ENCODE results near the gene RTRAF.

RTRAF gene

DNA sequence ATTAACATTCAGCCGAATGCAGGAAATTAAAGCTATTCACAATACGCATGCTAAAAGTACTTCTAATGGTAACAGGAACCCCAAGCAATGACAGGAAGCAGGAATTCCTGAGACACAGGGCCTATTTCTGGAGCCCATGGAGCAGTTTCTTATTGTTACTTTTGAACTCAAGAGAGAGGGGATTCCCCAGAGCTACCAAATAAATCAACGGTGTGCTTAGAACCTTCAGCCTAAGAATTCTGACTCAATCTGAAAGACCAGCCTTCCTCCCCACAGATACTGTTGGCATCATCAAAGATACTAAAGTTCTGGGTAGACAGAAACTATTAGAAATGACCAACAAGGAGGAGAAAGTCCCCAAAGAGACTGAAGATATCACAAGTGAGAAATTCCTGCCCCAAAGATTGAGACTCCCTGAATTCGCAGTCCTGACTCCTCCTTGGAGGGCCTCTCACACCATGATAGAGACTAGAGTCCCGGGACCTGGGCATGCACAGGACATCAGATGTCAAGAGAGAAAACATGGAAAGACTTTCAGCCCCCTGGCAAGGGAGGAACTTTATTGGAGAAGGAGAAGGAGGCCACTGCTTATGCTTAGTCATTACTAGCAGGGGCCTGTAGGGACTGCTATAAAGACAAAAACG, 32.7 kb downstream of the RTRAF start:
- DNase-seq = no peak

DNA sequence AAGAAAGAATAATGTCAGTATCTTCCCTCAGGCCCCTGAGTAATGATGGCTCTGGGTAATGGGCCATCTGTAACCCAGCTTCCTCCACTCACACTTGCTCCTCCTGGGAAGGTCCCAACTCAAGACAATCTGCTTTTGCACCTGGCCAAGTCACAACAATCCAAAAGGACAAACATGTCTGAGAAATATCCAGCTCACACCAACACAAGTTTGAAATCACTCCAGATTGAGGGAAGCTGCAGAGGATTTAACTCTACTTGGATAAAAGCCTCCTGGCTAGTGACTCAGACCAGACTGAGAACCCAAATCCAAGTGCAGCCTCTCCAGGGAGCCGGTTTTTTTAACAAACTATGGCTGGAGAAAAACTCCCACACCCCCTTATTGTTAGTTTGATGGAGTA, 34.2 kb downstream of the RTRAF start:
- DNase-seq = no peak

DNA sequence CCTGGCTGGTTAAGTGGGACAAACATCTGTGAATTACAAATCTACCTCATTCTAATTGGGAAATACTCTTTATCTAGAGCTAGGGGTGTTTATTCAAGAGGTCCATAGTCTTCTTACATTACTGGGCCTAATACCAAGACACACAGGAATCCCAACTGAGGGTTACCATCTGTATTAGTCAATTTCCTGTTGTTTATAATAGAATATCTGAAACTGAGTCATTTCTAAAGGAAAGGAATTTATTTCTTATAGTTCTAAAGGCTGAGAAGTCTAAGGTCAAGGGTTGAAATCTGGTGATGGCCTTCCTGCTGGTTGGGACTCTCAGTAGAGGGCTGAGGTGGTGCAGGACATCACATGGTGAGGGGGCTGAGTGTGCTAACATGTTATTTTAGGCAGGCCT, 36.0 kb downstream of the RTRAF start:
- DNase-seq = no peak

DNA sequence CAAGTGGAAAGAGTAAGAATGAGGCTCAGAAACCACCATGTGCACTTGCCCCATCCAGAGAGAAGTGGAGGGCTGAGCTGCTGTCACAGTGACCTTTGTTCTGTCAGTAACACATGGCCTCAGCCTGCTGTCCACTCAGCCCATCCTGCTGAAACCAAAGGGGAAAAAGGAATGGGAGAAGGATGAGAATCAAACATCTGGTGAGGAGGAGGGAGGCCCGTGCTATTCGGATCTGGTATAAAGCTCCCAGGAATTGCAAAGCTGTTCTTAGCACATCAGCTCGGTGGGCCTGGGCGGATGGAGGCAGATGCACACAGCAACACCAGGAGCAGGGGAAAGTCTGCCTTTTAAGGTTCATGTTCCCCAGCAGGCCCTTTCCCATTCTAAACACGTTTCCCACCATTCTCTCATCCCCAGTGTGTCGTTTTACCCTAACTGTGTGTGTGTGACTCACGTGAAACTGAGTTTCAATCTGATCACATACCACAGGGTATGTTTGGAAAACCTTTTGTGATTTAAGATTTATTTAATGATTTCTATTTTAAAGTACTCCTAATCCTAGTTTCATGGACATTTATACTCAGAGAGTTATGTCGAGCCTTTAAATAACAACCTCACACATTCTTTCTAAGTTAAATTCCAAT, 36.8 kb downstream of the RTRAF start:
- no peak for DNase-seq

DNA sequence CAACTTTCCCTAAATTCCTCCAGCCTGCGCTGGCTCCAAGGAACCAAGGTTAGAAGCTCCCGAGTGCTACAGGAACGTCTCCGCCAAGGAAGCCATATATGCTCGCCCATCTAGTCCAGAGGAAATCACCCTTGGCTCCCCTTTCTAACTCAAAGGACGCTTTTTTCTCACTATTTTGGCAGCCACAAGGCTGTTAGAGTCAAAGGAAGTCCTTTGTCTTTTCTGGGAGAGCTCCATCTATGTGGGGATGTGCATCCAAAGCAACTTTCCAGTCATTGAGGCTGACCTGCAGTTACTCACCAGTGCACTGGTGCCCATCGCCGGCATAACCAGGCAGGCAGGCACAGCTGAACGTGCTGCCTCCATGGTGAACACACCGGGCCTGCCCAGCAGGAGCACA, 37.6 kb downstream of the RTRAF start:
- DNase-seq = no peak

DNA sequence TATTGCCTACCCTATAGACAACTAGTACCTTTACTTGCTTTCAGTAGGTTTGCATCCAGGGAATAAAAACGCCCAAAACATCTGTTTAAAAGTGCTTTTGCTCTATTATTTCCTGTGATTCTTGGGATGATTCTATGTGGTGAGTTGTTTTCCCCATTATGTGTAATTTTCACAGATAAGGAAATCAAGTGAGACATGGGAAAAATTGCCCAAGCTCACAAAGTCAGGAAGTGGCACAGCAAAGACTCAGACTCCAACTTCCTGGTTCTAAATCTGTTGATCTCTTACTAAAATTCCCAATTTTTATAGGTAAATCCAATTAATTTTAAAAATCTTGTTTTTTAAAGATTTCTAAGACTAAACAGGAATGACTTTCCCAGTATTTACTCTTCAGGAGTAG, 40.5 kb downstream of the RTRAF start:
- DNase-seq = no peak

DNA sequence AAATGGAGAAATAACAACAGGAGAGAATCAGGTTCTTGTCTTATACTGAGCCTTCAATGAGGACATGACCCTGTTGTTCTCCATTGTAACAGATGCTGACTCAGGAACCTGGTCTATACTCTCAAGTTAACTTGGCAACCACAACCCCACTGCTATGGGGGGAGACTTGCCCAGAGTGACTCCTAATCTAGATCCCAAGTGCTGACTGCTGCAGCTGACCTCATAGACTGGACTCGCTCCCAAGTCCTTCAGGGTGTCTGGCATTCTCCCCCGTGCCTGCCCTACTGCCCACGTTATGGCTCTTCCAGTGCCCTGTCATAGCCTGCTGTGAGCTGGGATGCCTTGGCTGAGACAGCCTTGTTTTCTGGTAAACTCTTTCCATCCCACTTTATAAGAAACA, 42.4 kb downstream of the RTRAF start:
- no peak for DNase-seq

DNA sequence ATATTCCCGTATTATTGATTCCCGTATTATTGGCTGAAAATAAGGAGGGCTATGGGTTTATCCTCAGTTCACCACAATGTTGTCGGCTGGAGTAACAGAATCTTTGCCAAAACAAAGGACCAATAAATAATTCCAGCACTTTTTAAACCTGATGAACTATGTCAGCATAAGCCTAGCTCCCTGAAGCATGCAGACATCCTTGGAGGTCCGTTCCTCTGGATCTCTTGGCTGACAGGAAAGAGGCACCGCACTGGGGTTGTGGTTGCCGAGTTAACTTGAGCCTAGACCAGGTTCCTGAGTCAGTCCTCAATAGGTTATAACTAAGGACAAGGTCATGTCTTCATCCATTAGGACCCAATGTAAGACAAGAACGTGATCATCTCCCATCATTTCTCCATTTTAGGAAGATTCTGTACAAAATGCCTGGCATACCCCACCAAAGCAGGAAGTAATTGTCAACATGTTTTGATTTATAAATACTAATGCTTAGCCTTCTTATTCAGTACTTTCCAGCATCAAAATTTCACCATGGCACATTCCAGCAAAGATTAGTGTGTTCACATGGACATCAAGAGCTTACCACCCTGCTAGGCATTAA, 43.0 kb downstream of the RTRAF start:
- no peak for DNase-seq

DNA sequence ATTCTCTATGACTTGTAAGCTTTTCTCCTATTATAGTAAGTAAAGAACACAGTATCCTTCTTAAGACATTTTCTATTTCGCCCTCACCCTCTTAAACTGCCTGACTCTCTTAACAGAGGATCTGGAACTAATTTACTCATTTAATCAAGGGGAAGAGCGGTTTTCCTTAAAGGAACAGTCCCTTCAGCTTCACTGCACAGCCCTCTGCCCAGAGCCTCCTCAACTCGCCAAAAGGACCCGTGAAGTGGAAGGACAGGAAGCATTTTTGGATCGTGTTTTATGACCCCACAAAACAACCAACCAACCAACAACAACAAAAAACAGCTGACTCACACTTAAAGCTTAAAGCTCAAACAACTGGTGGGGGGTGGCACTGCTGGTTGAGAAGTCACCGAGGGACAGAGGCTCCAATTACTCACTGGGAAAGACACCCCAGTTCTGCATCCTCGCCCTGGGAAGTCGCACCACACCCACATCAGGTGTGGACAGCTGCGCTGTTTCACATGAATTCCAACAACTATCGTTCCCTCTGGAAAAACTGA, 43.8 kb downstream of the RTRAF start:
- DNase-seq = no peak

DNA sequence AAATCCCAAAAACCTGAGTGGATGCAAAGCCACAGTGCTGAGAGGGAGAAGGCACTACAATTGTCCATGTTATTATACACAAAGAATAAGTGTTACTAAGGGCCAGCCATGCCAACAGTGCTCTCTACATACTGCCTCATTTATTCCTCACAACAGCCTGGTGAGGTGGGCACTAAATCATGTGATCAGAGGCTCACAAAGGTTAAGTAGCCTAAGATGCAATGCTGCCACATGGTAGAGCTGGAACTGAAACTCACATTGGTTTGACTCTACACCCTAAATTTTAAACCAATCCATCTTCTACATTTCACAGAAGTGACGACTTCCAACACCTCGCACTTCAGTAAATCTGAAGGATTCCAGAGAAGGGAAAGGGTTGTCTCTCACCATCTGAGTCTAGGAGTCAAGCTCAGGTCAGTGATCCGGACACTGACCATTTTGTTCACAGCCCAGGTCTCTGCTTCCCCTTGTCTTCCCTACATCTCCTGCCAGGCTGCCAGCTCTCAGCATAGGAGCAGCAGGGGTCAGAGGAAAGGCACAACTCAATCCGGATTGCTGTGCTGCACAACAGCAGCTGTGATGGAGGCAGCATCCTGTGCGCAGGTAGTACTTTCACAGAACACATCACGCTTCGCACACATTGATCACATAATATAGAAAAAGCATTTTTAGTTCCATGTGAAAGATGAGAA, 49.9 kb downstream of the RTRAF start:
- no peak for DNase-seq

DNA sequence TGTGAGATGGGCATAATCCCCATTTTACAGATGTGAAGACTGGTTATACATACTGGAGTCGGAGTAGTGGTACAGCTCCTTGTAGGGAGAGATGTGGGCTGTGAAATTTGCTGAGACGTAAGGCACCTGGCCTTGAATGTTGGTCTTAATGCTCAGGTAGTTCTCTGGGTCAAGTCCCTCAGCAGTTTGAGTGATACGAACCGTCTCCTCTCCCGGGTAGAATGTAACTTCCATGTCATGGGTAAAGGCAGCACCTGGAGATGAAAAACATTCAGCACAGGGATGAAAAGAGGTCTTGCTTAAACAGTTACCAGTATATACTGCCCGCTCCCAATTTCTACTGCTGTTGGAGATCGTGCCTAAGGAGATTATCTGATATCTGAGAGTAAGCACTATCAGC, 51.3 kb downstream of the RTRAF start:
- no peak for DNase-seq

DNA sequence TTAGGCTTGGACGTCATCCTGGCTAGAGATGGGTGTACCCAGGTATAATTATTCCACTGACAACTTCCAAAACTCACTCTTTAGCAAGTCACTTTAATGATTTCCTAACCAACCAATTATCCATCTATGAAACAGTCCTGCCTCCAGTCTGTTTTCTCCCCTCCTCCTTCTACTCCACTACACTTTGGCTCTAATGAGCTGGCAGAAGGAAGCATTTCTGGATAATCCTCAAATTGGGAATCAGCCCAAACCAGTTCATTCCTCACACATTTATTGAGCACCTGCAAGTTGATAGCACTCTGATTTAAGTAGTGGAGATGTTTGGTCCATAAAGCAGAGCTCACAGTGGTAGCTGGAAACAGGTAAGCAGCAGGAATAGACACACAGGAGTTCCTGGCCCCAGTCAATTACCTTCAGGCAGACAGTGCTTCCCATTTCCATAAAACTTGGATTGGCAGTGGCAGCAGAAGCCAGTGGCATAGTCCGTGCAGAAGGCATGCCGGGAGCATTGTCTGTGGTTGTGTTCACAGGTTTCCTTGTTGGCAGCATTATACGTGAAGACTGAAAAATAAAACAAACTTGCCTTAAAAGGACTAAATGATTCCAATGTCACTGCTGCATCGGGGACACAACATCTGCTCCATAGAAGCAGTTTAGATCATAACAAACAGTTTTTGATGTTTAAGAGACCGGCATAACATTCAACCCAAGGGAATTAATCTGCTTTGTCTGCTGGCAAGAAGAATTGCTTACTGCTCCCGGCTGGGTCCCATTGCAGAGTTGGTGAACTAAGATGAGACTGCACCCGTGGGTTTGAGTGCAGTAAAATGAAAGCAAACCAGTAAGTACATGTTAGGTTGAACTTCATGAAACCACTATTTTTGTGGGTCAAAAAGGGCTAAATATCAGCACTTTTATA, 53.3 kb downstream of the RTRAF start:
- no peak for DNase-seq

DNA sequence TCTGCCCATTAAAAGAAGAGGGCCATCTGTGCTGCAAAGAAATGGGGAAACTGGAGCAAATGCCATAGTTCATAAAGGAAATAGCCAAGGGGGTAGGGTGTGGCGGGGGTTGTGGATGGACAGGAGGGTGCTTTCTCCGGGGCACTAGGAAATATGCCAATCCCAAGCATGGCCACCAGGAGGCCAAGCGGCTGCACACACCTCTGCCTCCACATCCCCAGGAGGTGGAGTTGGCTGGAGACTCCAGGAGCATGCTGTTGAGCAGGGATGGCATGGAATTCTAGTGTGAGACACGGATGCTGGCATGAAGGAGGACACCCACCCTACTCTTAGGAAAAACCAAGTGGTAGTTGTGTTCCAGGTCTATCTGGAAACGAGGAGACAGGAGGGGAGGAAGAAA, 54.3 kb downstream of the RTRAF start:
- peak in 1 of 4 experiments; percentile 13 for DNase-seq

DNA sequence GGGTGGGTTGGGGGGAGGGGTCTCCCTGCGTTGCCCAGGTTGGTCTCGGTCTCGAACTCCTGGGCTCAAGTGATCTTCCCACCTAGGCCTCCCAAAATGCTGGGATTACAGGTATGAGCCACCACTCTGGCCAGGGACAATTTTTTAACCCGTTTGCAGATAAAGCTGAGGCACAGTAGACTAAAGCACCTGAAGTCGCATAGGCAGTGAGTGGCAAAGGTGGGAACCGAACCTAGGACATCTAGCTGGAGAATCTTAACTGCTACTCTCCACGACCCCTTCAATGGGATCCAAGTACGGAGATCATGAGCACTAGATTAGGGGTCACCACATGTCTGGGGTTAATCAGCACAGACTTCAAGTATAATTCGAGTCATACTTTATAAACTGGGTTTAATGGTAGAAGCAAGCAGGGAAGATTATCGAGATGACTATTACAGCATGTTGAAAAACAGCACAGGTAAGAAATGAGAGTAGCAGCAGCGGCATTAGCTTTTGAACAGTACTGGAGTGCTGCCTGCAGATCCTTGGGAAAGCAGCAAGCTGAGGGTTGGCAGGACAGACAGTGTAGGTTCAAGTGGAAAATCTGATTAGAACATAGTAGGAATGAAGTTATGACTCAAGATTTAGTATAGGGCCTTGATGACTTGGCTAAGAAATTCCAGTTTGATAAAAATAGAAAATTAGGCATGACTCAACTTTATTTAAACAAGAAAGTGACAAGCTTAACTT, 55.6 kb downstream of the RTRAF start:
- DNase-seq = no peak

DNA sequence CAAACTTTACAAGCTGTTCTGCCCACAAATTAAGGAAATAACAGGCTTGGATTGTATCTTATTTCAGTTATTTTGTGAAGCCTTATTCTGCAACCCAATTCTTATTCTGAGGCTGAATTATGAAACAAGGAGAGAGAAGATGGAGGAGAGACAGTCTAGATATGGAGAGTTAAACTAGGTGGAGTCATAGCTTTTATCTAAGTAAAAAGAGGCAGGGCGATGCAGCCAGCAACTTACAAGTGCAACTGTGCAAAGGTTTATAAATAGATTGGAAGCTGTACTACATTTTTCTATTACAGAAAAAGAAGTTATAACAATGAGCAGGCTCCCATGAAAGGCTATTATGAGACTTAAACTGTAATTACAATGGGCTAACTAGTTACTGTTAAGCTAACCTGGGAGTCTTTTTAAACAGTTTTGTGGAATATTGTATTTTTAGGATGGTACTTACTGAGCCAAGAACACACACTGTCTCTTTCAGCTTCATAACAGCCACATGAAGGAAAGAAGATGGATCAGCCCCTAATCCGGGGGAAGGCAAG, 57.1 kb downstream of the RTRAF start:
- DNase-seq = no peak

DNA sequence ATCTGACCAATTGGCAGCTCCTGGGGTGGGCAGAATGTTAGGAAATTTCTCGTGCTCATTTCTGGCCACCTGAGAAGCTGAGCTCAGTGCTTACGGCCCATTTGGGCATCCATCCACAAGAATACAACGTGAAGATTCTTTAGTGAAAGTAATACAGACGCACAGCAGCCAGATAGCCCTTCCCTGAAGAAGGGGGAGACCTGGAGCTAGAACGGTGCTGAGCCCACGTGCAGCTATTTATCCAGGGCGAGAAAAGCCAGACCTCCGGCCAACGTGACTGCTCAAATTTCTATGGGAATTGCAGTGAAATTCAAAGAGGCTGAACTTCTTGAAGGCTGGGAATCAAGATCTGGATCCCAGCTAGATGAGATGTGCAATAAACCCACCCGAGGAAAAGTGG, 58.8 kb downstream of the RTRAF start:
- DNase-seq = no peak

DNA sequence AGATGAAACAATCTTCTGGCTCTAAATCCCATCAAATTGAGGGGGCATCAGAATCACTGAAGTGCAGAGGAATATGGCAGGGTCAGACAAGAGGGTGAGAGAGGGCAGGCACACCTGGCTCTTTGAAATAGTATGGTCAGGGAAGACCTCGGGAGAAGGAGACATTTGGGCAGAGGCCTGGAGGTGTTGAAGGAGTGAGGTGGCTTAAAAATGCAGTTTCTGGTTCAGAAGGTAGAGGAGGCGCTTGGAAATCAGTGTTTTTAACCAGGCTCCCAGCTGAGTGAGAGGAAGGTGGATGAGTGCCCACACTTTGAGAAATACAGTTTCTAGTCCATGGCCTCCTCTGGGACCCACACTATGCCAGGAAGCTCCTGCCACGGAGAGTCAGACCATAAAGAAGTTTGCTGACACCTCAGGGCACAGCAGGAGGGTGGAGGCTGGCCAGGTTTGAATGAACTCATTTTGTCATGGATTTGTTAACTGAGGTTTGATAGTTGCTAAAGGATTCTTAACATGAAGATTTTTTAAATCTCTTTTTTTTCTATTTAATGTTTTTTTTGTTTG, 59.4 kb downstream of the RTRAF start:
- DNase-seq = no peak

DNA sequence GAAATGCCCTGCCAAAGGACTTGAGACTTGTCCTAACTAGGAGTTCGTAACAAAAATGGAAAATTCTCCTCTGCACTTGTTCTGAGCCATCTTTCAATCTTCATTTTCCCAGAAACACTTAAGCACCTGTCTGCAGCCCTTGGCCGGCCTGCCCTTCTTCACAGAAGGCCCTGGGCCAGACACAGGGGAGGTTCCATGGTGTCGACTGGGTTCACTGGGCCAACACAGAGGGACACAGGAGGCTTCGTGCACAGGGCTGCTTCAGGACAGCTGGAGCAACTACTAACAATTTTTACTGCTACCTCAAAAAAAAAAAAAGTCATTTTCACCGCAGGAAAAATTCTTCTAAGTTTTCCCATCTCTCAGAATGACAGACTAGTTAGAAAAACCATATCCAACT, 59.9 kb downstream of the RTRAF start:
- DNase-seq = no peak

DNA sequence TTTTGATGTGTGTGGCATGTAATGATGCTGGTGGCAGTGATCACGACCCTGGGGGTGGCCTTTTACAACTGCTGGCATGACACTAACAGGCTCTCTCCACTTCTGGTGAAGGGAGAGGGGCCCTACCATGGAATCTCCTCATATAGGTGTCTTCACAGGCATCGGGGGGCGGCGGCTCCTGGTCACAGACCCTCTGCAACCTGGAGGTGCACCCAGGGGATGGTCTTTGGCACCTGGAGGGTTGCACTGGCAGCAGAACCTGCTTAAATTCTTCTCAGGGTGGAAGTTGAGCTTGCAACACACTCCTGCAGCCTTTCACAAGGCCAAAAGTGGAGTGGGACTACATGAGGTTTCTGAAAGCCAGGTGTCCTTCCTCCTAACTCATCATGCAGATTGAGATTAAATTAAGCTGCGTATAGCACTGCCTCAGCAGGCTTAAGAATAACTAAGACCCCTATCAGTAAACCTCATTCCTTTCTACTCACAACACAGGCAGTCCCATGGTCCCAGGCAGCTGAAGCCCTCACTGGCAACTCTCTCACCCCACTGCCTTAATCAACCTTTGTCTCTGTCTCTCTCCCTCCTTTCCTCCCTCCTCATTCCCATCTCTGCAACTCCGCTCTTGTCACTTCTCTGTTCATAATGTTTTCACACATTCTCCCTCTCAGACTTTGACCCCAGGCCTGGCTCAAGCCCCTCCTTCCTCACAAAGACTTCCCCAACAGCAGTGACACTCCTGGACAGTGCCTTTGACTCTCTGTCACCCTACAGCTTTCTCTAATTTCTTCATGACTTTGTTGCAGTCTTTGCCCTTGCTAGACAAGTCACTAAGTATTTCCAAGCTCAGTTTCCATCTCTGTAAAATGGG, 60.6 kb downstream of the RTRAF start:
- no peak for DNase-seq

DNA sequence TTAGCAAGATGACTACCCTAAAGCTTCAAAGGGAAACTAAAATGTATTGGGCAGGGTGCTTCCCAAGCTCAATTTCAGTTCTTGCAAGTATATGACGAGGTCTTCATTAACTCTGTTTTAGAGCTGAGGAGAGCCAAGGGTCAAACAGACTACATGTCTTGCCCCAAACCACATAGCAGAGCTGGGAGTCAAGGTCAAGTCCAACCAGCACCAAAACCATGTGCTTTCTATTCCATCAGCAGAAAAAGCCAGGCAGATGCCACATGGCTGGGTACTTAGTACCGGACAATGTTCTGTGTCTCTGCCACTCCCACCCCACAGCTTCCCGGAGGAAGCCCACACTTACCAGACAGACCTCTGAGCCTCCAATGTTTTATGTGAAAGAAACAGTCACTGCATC, 61.9 kb downstream of the RTRAF start:
- no peak for DNase-seq

All from activated CD4-positive, CD25-positive, alpha-beta regulatory T cell (primary cell).